Left lung (tissue), 10 donors: ENCODE measurements around the gene NLRP12. TPM values are rescaled to one million over a fixed set of nuclear protein-coding genes. Genes with fewer than 3 reads are reported as not detected.
"Not testable (repeated sequence)": the region's sequence is repeated elsewhere in the genome, so short reads cannot be mapped to it uniquely, and the experiment has no call there.

Source experiments
- ATAC-seq: fragments of 200-7000 bp; cut with Tn5 transposase; one replicate; pipeline ENCODE4 v1.9.1; 2020; ENCODE audit warnings: moderate library complexity
- DNase-seq, 4 donors: peaks; one replicate each; pipeline ENCODE4 v3.0.0-alpha.2; 2013 to 2020
- H3K27ac ChIP-seq, 2 donors: fragments of 200-600 bp; sonication (generic) in 1 of 2; one replicate each; pipeline versions ENCODE4 v1.5.0 to v1.8.0; 2020 to 2021
- H3K27me3 ChIP-seq, 2 donors: fragments of 200-600 bp; sonication (generic) in 1 of 2; one replicate each; pipeline versions ENCODE4 v1.5.0 to v1.8.0; 2020 to 2021
- H3K36me3 ChIP-seq, 2 donors: fragments of 200-600 bp; sonication (generic) in 1 of 2; one replicate each; pipeline versions ENCODE4 v1.5.0 to v1.8.0; 2020 to 2021
- H3K4me1 ChIP-seq, 2 donors: fragments of 200-600 bp; one replicate each; pipeline ENCODE4 v1.8.0; 2021
- H3K4me3 ChIP-seq, 2 donors: fragments of 200-600 bp; sonication (generic) in 1 of 2; one replicate each; pipeline versions ENCODE4 v1.5.0 to v1.8.0; 2020 to 2021; ENCODE audit warnings: mild to moderate bottlenecking in 1 of 2
- H3K9me3 ChIP-seq, 2 donors: fragments of 200-600 bp; sonication (generic) in 1 of 2; one replicate each; pipeline versions ENCODE4 v1.5.0 to v1.8.0; 2020 to 2021
- intact Hi-C, 2 donors: fragments of 100-400 bp; cut with DNase I; formaldehyde crosslinking; loops; one replicate each; pipeline versions ENCODE4 v1.11.2 to v1.14.2; 2022
- microRNA-seq, 2 donors: library from miRNA; unstranded; fragments of <30 nt; microRNA quantifications; one replicate each; pipeline ENCODE4, GENCODE V29; 2019
- polyA plus RNA-seq, 6 donors: library from polyadenylated mRNA; unstranded; fragments of 120-200 nt; gene quantifications; one replicate each; pipeline ENCODE4 v1.2.1, GENCODE V29; 2013; ENCODE audit not compliant: insufficient read length in 6 of 6
- total RNA-seq, 2 donors: library from RNA; stranded (reverse); fragmentation: NEBNext Ultra II Directional; extraction: Animal tissue kit (Norgen Biotek cat#: 25700); gene quantifications; one replicate each; pipeline ENCODE4 v1.2.1, GENCODE V29; 2021
- TF ChIP-seq, protein P1 (sequence below), 2 donors: fragments of 200-600 bp; sonication (generic) in 1 of 2; IDR thresholded peaks; one replicate each; pipeline versions ENCODE4 v1.5.0 to v1.8.0; 2021; ENCODE audit warnings: antibody characterized with exemption in 2 of 2
- donor health status: DM: no; HTN: yes; CAD: no.
- donor health status: DM: no; HTN: no; CAD: no.

The NLRP12 gene
- total and polyA plus RNA-seq, 8 donors = 0.28 to 12.2 (median 0.54) TPM

DNA sequence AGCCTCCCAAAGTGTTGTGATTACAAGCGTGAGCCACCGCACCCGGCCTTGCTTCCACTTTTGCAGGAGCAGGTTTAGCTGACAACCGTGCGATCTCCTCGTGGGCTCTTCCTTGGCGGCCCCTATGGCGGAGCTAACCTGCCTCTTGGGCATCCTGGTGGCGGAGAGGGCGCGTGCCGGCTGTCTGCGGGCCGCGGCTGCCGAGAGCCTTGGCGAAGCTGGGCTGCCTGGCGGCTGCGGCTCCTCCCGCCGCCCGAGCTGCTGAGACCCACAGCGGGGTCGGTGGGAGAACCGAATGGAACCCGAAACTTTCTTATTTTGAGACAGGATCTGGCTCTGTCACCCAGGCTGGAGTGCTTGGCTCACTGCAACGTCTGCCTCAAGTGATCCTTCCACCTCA, 55.7 kb downstream of the NLRP12 start:
- intact Hi-C loops = no loop called here
- no peaks in the 10 kb centered on the region for H3K9me3 ChIP-seq
- no peak overlapping the region for H3K4me3 ChIP-seq
- H3K27ac ChIP-seq = peak overlapping the region in 1 of 2 donors; percentile 47
- H3K4me1 ChIP-seq = no peaks in the 10 kb centered on the region
- DNase-seq (no peak), ATAC-seq (no peak)
- no peaks in the 10 kb centered on the region for H3K36me3 ChIP-seq
- H3K27me3 ChIP-seq = peaks cover 0 to 12% of the 10 kb centered on the region in 2 donors
- TF ChIP-seq, protein P1, sequence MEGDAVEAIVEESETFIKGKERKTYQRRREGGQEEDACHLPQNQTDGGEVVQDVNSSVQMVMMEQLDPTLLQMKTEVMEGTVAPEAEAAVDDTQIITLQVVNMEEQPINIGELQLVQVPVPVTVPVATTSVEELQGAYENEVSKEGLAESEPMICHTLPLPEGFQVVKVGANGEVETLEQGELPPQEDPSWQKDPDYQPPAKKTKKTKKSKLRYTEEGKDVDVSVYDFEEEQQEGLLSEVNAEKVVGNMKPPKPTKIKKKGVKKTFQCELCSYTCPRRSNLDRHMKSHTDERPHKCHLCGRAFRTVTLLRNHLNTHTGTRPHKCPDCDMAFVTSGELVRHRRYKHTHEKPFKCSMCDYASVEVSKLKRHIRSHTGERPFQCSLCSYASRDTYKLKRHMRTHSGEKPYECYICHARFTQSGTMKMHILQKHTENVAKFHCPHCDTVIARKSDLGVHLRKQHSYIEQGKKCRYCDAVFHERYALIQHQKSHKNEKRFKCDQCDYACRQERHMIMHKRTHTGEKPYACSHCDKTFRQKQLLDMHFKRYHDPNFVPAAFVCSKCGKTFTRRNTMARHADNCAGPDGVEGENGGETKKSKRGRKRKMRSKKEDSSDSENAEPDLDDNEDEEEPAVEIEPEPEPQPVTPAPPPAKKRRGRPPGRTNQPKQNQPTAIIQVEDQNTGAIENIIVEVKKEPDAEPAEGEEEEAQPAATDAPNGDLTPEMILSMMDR (IDR thresholded peaks at IDR 0.05) = no peak

DNA sequence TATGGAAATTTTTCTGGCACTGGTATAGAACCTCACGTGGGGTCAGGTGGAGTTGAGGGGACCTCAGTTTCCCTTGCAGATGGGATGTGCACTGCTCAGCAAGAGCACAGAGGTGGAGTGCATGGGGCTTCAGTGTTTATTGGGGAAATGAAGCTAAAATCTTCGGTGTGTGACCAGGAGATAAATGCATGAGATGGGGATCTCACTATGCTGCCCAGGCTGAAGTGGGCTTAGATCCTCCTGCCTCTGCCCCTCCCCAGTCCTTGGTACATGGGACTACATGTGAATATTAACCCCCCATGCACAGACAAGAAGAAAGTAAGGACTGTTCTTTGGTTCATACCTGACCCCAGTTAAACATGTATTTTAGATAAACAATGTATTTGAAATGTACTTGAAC, 65.1 kb downstream of the NLRP12 start:
- H3K36me3 ChIP-seq, H3K4me1 ChIP-seq, ATAC-seq, intact Hi-C loops, H3K9me3 ChIP-seq, H3K4me3 ChIP-seq, DNase-seq, H3K27ac ChIP-seq: not testable (repeated sequence)
- H3K27me3 ChIP-seq = peaks cover 0 to 11% of the 10 kb centered on the region in 2 donors

Small RNAs within 50 kb of the gene (microRNA-seq; reads per million reads assigned to microRNA genes)
- gene MIR1283-2 (0 to 0.17 reads per million in 2 donors), gene MIR371A (0 reads per million in 2 donors), gene MIR372 (0 to 1.6 reads per million in 2 donors), gene MIR373 (0.17 to 0.41 reads per million in 2 donors), gene MIR516A1 (0 reads per million in 2 donors), gene MIR516A2 (0 reads per million in 2 donors), gene MIR519A1 (2.3 to 5.1 reads per million in 2 donors), gene MIR521-1 (0 reads per million in 2 donors), gene MIR522 (10.6 to 23.6 reads per million in 2 donors), gene MIR527 (0.17 to 0.27 reads per million in 2 donors)

Other genes with a start within 250 kb of the NLRP12 start
- not detected for gene DPRX, start 192.3 kb downstream of the NLRP12 start, total RNA-seq
- gene DPRX, start 192.3 kb downstream of the NLRP12 start, polyA plus RNA-seq = not detected
- gene MYADM, start 43.6 kb upstream of the NLRP12 start, total RNA-seq = 100 to 1,000 TPM; 164 to 197 TPM
- gene MYADM, start 43.6 kb upstream of the NLRP12 start, polyA plus RNA-seq = 100 to 1,000 TPM in 2 of 6 donors, 10 to 100 TPM in 4; 58.9 to 111 (median 89.3) TPM
- gene PRKCG, start 57.9 kb upstream of the NLRP12 start, total RNA-seq = not detected
- gene PRKCG, start 57.9 kb upstream of the NLRP12 start, polyA plus RNA-seq = under 1 TPM in 5 of 6 donors, not detected in 1; 0.10 to 0.78 (median 0.18) TPM
- gene CACNG7, start 85.0 kb upstream of the NLRP12 start, total RNA-seq = not detected
- gene CACNG7, start 85.0 kb upstream of the NLRP12 start, polyA plus RNA-seq = under 1 TPM in 1 of 6 donors, not detected in 5; 0.06 TPM
- under 1 TPM in 1 of 2 donors, not detected in 1; 0.03 TPM for gene CACNG8, start 138.6 kb upstream of the NLRP12 start, total RNA-seq
- under 1 TPM; 0.04 to 0.15 (median 0.09) TPM for gene CACNG8, start 138.6 kb upstream of the NLRP12 start, polyA plus RNA-seq
- gene CACNG6, start 167.3 kb upstream of the NLRP12 start, total RNA-seq = 1 to 10 TPM in 1 of 2 donors, not detected in 1; 2.5 TPM
- 1 to 10 TPM in 1 of 6 donors, under 1 TPM in 5; 0.17 to 1.2 (median 0.41) TPM for gene CACNG6, start 167.3 kb upstream of the NLRP12 start, polyA plus RNA-seq
- 10 to 100 TPM in 1 of 2 donors, under 1 TPM in 1; 0.44 to 12.1 TPM for gene VSTM1, start 239.6 kb upstream of the NLRP12 start, total RNA-seq
- gene VSTM1, start 239.6 kb upstream of the NLRP12 start, polyA plus RNA-seq = under 1 TPM in 4 of 6 donors, not detected in 2; 0.20 to 0.32 (median 0.29) TPM